ENCODE measurements around the gene SLC44A2.
A peak's percentile ranks its signal among the peaks of the same experiment; 100 is the strongest.
"Not testable (repeated sequence)": the region's sequence is repeated elsewhere in the genome, so short reads cannot be mapped to it uniquely, and the experiment has no call there.

SLC44A2 gene

GRCh38 chr19:10653732-10654609, 28.6 kb downstream of the SLC44A2 start, which contains the start of gene ILF3:
Gene ILF3, plus strand, starts transcription at chr19:10654346. Its CDS starts 16,260 bp downstream, at chr19:10670606.
- FAIRE-seq, result peak; percentile 95

GRCh38 chr19:10654610-10655456, 29.5 kb downstream of the SLC44A2 start:
- no peak for FAIRE-seq

GRCh38 chr19:10655457-10656312, 30.3 kb downstream of the SLC44A2 start:
- no peak for FAIRE-seq

GRCh38 chr19:10660346-10660745, 35.0 kb downstream of the SLC44A2 start:
- FAIRE-seq, result no peak

GRCh38 chr19:10661946-10662345, 36.6 kb downstream of the SLC44A2 start:
- FAIRE-seq, result no peak

GRCh38 chr19:10662384-10663251, 37.3 kb downstream of the SLC44A2 start:
- no peak for FAIRE-seq

GRCh38 chr19:10663252-10663563, 37.9 kb downstream of the SLC44A2 start:
- FAIRE-seq, result not testable (repeated sequence)

- FAIRE-seq, result no peak
Measured at GRCh38 chr19:10667867-10668266, 42.5 kb downstream of the SLC44A2 start.

GRCh38 chr19:10669246-10669645, 43.9 kb downstream of the SLC44A2 start:
- FAIRE-seq, result no peak

GRCh38 chr19:10670182-10670581, 44.8 kb downstream of the SLC44A2 start:
- FAIRE-seq, result no peak

- no peak for FAIRE-seq
Measured at GRCh38 chr19:10670876-10671804, 45.8 kb downstream of the SLC44A2 start.

GRCh38 chr19:10671922-10672321, 46.6 kb downstream of the SLC44A2 start:
- not testable (repeated sequence) for FAIRE-seq

- not testable (repeated sequence) for FAIRE-seq
Measured at GRCh38 chr19:10675214-10675613, 49.9 kb downstream of the SLC44A2 start.

GRCh38 chr19:10677751-10678150, 52.4 kb downstream of the SLC44A2 start:
- no peak for FAIRE-seq

GRCh38 chr19:10678813-10679212, 53.5 kb downstream of the SLC44A2 start:
- no peak for FAIRE-seq

- no peak for FAIRE-seq
Measured at GRCh38 chr19:10679743-10680142, 54.4 kb downstream of the SLC44A2 start.

- no peak for FAIRE-seq
Measured at GRCh38 chr19:10680545-10681135, 55.3 kb downstream of the SLC44A2 start.

- no peak for FAIRE-seq
Measured at GRCh38 chr19:10681658-10682057, 56.3 kb downstream of the SLC44A2 start.

GRCh38 chr19:10682397-10683063, 57.2 kb downstream of the SLC44A2 start:
- no peak for FAIRE-seq

GRCh38 chr19:10683064-10683426, 57.7 kb downstream of the SLC44A2 start:
- no peak for FAIRE-seq

All from islet of Langerhans (tissue), 1 donor.